OCI-LY7 (cell line): Measurements from ENCODE around the gene ZFR.

Experiments used
- CTCF ChIP-seq: fragments of 200-600 bp; sonication (generic); conservative IDR thresholded peaks from 2 replicates; pipeline ENCODE4 v1.5.1; 2014; ENCODE audit warnings: mild to moderate bottlenecking, antibody characterized with exemption, low read length, moderate library complexity, mixed read lengths
- EZH2phosphoT487 ChIP-seq: fragments of 200-600 bp; sonication (generic); IDR thresholded peaks from 2 replicates; pipeline ENCODE4 v1.6.1; 2018; ENCODE audit warnings: low read depth, borderline replicate concordance, mild to moderate bottlenecking, mixed run types, antibody characterized with exemption, low read length, moderate library complexity, mixed read lengths

GRCh38 chr5:32432633-32433032, 11.9 kb downstream of the ZFR start:
- no peak for TF ChIP-seq CTCF
- TF ChIP-seq EZH2phosphoT487 = no peak
